Stimulated activated CD8-positive, alpha-beta memory T cell treated with anti-CD3 and anti-CD28 coated beads, Interleukin-15, amount 100 ng/mL, for 1 hour (primary cell): ENCODE measurements around the gene EIF2AK2.

ENCODE experiments used
- DNase-seq: peaks from one replicate; pipeline ENCODE4 v3.0.0-alpha.2; 2020; ENCODE audit warnings: low read depth

The EIF2AK2 gene

GRCh38 chr2:37098416-37099118 is 58.2 kb downstream of the EIF2AK2 start:
- no peak for DNase-seq

GRCh38 chr2:37096568-37096967 is 60.2 kb downstream of the EIF2AK2 start:
- no peak for DNase-seq

GRCh38 chr2:37091873-37092272 is 64.9 kb downstream of the EIF2AK2 start:
- DNase-seq: no peak

GRCh38 chr2:37090019-37090477 is 66.7 kb downstream of the EIF2AK2 start:
- DNase-seq: no peak

DNA sequence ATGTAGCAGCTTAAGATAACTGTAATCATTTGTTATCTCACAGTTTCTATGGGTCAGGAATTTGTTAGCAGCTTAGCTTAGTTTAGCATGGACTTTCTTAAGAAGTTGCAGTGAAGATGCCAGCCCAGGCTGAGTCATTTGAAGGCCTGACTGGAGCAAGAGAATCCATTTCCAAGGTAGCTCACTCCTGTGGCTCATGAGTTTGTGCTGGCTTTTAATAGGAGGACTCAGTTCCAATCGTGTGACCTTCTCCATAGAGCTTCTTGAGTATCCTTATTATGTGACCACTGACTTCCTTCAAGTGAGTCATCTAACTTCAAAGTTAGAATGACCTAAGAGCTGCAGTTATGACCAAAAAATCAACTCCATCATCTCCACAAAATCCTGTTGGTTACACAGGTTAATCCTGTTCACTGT is 71.0 kb downstream of the EIF2AK2 start:
- DNase-seq: no peak

DNA sequence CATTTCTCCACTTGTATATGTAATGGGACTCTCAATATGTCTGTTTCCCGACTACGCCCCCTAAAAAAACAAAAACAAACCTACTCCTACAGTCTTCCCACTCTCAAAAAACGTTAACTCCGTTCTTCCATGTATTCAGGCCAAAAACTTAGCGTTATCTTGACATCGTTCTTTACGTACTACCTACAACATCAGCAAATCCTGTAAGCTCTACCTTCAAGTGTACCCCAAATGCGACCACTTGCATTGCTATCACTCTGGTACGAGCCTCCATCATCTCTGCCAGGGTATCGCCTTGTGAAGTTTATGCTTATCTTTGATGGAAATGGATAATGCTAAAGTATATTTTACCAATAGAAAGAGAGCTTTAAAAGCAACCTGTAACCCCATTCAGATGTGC is 72.0 kb downstream of the EIF2AK2 start:
- DNase-seq: no peak

DNA sequence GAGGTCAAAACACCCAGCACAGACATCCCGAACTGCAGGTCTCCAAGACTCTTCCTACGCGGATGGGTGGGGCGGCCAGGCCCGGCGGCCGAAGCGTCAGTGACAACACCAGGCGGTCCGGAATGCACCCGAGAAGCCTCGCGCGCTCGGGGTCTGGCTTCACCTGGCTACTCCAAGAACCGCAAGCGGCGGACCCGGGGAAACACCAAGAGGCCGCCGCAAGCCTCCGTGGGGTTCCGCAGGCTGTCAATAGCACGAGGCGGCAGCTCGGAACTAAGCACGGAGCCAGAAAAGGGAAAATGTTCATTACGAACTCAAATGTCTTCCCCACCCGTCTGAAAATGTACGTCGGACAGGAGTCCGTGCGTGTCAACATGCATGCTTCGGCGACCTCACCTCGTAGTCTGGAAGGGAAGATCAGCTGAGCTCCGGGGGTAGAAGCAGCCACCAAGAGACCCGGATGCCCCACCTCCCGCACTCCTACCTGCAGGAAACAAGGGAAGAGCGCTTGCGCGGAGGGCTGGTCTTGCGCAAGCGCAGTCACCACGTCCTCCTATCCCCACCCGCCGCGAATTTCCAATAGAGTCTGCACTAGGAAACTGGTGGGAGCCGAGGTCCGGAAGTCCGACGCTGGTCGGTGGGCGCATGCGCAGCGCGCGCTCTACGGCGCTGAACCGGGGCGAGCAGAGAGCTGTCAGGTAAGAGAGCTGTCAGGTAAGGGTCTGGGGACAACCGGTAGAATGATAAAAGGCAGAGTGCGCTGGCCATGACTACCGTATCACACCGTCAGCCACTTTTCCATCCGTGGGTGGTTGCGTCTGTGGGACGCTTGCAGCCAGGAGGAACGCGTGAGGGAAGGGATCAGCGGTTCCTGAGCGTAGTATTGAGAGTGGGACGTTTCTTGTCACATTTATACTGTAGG is 72.6 kb downstream of the EIF2AK2 start, which contains the start of the genes GPATCH11 and HEATR5B:
Gene GPATCH11, plus strand, starts transcription at position 646 of the 922 bp plus-strand sequence. CDS start 3,864 bp downstream, outside the sequence.
Gene HEATR5B, minus strand, starts transcription at position 500 of the 922 bp plus-strand sequence. CDS start 958 bp downstream, outside the sequence.
- DNase-seq: peak; percentile 72

DNA sequence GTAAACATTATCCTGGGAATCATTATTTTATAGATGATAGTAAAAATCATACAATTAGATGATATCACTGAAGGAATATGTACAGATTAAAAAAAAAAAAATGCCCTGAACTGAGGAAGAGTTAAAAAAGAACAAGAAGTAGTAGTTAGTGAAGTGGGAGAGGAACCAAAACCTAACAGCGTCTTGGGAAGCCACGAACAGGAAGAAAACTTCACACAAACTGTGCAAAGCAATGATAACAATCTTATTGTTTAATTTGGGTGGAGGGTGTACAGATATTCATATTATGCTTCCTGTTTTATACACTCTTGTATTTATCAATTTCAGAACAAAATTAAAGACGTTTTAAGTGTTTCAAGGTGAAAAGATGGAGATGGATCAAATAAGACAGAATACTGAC is 76.1 kb downstream of the EIF2AK2 start:
- no peak for DNase-seq

- no peak for DNase-seq
These were observed 76.5 kb downstream of the EIF2AK2 start for GRCh38 chr2:37080266-37080665.

- DNase-seq: no peak
These were observed 85.8 kb downstream of the EIF2AK2 start for GRCh38 chr2:37070931-37071330.

GRCh38 chr2:37068686-37069085 is 88.1 kb downstream of the EIF2AK2 start:
- no peak for DNase-seq

DNA sequence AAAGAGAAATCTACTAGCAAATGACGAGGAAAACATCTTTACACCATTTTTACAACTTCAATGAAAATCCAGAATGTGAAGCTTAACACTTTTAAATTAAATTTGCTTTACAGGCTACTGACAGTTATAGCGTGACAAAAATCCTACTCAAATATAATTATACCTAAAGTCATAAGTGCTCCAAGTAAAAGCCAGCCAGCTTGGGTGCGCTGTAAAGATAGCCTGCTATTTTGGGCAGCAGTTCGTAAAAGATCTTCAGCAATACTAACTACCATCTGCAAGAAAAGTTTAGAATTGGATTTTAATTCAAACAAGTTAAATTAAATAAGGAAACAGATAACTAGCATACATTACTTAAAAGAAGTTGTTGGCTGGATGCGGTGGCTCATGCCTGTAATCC is 95.0 kb downstream of the EIF2AK2 start:
- no peak for DNase-seq

GRCh38 chr2:37061013-37061711 is 95.6 kb downstream of the EIF2AK2 start:
- DNase-seq: no peak

- no peak for DNase-seq
These were observed 96.3 kb downstream of the EIF2AK2 start for GRCh38 chr2:37060446-37060845.

DNA sequence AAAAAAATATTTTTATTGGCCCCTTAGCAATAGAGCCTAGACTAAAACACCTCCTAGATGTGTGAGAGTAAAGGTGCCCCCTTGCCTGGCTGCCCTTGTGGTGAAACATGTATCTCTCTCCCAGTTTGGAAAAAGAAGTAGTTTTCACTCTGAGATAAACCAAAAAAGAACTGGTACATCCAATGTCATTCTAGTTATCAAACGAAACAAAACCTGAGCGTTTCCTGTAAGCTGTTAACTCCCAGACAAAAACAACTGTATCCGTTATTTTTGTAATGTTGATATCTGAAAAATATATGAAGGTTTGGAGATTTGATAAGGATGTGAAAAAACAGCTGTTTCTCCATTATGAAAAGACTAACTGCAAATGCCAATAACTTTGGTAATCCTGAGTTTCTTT is 96.9 kb downstream of the EIF2AK2 start:
- no peak for DNase-seq

DNA sequence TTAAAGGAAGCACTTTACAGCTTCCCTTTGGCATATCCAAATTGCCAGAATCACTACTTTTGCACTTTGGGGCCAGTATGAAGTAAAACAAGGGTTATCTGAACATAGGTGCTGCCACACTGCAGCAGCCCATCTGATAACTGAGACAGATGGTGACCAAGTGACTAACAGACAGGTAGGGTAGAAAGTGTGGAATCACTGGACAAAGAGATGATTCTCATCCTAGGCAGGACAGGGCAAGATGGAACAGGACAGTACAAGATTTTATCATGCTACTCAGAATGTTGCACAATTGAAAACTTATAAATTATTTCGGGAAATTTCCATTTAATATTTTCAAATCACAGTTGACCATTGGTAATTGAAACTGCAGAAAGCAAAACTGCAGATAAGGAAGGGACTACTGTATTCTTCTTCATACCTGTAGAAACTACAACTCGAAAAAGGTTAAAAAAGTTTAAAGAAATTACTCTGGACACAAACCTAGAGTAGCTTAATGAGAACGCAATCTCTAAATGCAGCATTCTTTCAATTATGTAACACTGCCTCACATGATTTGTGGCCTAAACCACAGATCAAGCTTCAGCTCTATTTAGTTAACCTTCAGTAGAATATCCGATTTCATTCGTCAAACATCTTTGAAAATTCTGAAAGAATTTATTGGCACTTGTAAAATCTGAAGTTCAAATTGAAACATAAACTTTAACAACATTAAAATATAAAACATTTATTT is 104.0 kb downstream of the EIF2AK2 start:
- no peak for DNase-seq
